ENCODE results near the gene PPP6C. TPM values are rescaled to one million over a fixed set of nuclear protein-coding genes. Genes with fewer than 3 reads are reported as not detected.

Gene PPP6C
- total and polyA plus RNA-seq, 2 of the 13 experiments (the other 11 are each of a cell fraction or from before 2014, with no cell fraction given): 18.5 to 20.9 TPM

- TF ChIP-seq HNF1B (CRISPR knock-in tag; IDR thresholded peaks at IDR 0.05) (0 out of 2 replicates have a peak, but pooled peaks have one; percentile 25), FOXP4 (CRISPR knock-in tag; IDR thresholded peaks at IDR 0.05) (peak; percentile 33; the same call in 1 of the 2 replicates), PATZ1 (CRISPR knock-in tag; IDR thresholded peaks at IDR 0.05) (peak; percentile 42; the same call in 1 of the 2 replicates), SNRNP70 (IDR thresholded peaks at IDR 0.05; ENCODE audit: low read depth, low read length) (no peak), ZSCAN21 (CRISPR knock-in tag; IDR thresholded peaks at IDR 0.05; ENCODE audit: borderline replicate concordance) (no peak), DMTF1 (CRISPR knock-in tag; IDR thresholded peaks at IDR 0.05) (no peak), GFI1 (CRISPR knock-in tag; IDR thresholded peaks at IDR 0.05; ENCODE audit: borderline replicate concordance) (no peak), FOXA1 (IDR thresholded peaks at IDR 0.05) (no peak), FOXA1 (CRISPR knock-in tag; IDR thresholded peaks at IDR 0.05) (peak; percentile 73), HIVEP1 (CRISPR knock-in tag; IDR thresholded peaks at IDR 0.05) (no peak), FOXK2 (IDR thresholded peaks at IDR 0.05) (no peak), HNRNPL (IDR thresholded peaks at IDR 0.05; ENCODE audit: low read depth, low read length) (no peak), HNRNPLL (IDR thresholded peaks at IDR 0.05; ENCODE audit: low read depth, low read length, poor library complexity, severe bottlenecking) (no peak), POLR2G (IDR thresholded peaks at IDR 0.05; ENCODE audit: low read depth, low read length) (no peak), CTCF (CRISPR knock-in tag; IDR thresholded peaks at IDR 0.05) (peak; percentile 49), GZF1 (CRISPR knock-in tag; IDR thresholded peaks at IDR 0.05) (no peak), ZNF230 (CRISPR knock-in tag; IDR thresholded peaks at IDR 0.05) (no peak)
Measured at GRCh38 chr9:125202846-125203618, 13.4 kb upstream of the PPP6C start (continued).
